GM21576 (cell line): Measurements from ENCODE around the gene INTS1.
"Not testable (repeated sequence)": the region's sequence is repeated elsewhere in the genome, so short reads cannot be mapped to it uniquely, and the experiment has no call there.

Experiments
- ATAC-seq: cut with Tn5 transposase; IDR thresholded peaks from one replicate; pipeline ENCODE4 v1.9.1; 2021; ENCODE audit warnings: mild to moderate bottlenecking, moderate library complexity; ENCODE audit not compliant: unreplicated experiment

INTS1 gene

DNA sequence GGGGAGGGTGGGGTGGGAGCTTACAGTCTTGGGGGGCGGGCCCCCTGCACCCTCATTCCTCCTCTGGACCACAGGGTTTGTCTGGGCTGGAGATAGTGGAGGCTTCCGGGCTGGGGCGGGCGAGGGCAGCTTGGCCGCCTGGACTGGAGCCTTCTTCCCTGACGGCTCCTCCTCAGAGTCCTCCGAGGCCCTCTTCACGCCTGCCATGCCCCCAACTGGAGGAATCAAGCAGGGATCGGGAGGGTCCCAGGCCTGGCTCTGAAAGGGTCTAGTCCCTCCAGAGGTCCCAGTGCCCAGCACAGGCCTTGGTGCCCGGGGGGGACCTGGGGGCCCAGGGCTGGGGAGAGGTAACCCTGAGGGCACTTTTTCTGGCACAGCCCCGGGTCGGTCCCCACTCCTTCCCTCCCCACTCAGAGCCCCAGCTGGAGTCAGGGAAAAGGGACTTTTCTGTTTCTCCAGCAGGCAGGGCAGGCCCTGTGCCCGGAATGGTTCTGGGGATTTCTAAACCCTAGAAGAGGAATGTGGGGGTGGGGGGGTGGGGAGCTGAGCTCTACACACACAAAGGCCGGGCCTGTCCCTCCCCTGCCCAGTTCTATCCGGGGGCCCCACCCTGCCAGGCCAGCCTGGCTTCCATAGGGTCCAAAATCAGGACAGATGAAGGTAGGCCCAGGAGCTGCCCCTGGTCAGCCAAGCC is 56.5 kb downstream of the INTS1 start:
- no peak for ATAC-seq

DNA sequence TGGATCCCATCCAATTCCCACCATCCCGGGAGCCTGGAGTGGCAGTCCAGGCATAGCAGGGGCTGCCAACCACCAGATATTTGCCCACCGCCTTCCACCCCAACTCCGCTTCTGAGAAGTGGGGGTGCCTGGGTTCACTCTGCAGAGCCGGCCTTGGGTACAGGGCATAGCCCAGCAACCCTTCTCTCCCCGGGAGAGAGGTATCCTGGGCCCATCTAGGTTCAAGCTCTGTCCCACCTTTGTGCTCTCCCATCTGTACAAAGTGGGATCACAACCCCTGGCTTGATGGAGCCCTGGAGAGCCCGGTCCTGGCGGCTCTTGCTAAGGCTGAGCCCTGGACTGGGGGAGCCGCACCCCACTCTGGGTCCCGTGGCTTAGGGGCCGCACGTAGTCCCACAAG is 57.1 kb downstream of the INTS1 start:
- ATAC-seq = no peak

DNA sequence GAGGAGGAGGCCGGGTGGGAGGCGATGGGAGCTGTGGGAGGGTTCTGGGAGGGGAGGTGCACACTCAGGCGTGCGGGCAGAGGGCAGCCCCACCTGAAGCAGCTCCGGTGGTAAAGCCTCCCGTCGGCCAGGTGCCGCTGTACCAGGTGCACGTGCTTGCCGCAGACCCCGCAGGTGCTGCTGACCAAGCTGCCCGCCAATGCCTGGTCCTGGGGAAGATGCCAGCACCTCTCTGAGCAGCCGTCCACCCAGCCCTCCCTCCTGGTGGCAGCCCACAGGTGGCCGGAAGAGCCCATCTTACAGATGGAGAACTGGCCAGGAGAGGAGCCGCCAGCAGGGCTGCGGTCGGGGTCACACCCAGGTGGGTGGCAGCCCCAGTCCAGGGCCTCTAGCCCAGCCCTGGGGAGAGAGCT is 57.6 kb downstream of the INTS1 start:
- no peak for ATAC-seq

DNA sequence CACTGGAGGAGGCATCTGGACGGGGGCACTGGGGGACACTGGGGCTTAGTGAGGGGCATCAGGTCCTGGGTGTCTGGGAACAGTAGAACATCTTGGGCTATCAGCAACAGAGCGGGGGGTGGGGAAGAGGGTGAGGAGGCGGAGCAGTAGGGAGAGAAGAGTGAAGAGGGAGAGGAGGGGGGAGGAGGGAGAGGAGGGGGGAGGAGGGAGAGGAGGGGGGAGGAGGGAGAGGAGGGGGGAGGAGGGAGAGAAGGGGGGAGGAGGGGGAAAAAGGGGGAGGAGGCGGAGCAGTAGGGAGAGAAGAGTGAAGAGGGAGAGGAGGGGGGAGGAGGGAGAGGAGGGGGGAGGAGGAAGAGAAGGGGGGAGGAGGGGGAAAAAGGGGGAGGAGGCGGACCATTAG is 58.2 kb downstream of the INTS1 start:
- not testable (repeated sequence) for ATAC-seq

DNA sequence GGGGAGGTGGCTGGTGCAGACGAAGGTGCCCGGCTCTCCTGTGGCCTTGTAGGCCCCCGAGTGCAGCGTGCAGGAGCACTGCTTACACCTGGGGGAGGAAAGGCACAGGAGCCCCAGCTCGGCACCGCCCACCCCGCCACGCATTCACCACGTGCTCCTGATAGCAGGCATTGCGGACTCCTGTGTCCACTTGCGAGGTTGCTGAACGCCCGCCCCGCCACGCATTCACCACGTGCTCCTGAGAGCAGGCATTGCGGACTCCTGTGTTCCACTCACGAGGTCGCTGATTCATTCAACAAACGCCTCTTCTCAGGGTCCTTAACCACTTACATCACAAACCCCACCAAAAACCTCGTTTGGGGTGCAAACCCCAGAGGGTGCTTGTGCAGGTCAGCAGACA is 58.8 kb downstream of the INTS1 start:
- ATAC-seq = no peak

DNA sequence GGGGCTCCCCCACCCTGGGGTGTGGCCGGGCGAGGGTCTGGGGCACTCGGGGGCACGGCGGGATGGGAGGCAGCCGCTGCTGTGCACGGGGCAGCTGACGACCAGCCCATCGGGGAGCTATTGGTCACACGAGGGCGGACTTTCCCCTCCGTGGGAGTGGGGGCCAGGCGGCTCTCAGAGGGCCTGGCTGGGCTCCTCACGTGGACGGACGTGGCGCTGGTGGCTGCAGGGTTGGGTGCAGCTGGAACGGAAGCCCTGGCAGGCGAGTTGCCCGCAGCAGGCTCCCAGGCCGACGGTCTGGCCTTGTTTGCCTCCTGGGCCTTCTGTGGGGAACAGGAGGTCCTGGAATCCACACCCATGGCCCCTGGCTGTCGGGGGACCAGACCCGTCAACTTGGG is 59.3 kb downstream of the INTS1 start:
- ATAC-seq = no peak

DNA sequence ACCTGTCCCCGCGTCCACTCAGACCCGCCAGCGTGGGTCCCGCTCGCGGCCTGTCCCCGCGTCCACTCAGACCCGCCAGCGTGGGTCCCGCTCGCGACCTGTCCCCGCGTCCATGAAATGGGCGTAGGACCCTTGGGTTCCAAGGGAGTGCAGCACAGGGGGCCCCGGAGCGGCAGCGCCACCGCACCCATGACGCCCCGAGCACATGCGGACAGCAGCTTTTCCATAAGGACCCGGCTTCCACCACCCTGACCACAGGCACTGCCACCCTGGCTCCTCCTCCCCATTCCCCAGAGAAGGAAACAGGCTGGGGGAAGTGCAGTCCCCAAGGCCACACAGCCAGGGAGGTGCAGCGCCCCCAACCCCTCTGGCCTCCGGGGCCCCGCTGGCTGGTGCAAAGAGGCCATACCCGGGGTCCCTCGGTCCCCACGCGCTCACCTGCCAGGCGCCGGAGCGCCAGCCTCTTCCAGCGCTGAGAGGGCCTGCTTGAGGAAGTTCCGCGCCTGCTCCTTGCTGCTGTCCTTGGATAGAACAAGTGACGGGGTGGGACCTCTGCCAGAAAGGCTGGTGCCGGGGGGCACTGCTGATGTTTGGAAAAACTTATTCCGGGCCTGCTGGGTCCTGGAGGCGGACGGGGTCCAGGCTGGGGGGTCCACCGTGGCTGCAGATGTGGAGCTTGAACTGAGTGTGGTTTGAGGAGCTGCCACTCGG is 59.8 kb downstream of the INTS1 start:
- no peak for ATAC-seq

DNA sequence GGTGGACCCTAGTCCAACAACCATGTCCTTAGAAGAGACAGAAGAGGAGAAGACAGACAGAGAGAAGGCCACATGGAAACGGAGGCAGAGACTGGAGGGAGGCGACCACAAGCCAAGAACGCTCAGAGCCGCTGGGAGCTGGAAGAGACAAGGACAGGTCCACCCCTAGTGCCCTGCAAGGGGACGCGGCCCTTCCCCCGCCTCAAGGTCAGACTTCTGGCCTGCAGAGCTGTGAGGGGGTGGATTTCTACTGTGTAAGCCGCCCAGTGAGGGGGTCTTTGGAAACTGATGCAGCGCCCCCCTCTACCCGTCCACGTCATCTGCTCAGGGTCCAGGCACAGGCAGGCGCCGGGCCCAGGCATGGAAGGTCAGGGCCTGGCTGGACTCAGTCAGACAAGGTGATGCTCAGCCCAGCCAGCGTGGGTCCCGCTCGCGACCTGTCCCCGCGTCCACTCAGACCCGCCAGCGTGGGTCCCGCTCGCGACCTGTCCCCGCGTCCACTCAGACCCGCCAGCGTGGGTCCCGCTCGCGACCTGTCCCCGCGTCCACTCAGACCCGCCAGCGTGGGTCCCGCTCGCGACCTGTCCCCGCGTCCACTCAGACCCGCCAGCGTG is 60.5 kb downstream of the INTS1 start:
- not testable (repeated sequence) for ATAC-seq

DNA sequence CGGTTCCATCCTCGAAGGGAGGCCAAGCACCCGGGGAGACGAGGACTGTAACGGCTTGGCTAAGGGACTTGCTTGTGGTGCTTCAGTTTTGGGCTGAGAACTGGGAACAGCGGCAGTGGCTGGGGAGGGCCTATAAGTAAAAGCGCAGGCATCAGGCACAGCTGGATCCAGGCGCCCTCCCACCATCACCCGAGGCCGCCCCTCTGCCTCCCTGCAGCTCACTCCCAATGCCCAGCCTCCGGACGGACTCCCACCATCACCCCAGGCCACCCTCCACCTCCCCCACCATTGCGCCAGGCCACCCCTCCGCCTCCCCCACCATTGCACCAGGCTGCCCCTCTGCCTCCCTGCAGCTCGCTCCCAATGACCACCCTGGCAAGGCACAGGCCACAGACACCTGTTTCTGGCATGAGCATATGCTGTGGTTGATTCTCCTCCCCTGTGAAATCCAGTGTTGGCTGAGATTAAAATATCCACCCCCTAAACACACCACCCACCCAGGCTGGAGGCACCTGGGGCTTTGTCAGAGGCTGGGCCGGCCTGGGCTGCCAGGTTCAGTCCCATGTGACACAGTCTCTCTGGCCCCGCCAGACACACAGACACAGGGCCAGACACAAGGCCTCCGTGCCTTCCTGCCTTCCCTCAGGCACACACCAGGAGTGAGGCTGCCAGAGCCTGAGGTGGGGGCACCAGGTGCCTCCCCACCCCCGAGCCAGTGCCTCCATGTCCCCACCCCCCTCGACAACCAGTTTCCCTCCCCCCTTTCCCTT is 61.6 kb downstream of the INTS1 start:
- ATAC-seq = no peak

DNA sequence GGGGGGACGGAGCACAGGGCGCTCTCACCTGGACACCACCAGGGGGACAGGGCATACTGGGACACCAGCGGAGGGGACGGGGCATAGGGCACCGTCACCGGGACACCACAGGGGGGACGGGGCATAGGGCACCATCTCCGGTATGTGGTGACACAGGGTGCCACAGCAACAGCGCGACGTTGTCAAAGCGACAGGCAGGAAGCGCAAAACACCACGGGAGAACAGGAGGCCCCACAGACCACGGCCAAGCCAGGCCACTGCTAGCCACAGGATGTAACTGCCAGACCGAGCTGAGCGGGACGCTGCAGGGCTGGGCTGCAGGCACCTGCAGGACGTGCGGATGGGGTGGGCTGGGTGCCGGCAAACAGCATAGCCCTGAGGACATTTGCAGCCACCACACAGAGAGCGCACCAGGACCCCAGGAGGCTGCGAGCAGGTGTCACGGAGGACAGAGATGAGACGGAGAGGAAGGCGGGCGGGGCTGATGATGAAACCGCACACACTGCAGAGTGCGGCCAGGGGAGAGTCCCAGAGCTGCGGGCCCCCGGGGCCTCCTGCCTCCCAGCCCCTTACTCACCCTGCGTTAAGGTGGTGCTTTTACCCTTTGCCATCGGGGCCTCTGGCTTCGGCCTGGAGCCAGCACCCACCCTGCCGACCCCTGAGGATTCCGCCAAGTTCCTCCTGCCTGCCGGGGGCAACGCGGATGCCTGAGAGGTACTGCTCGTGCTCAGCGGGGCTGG is 62.4 kb downstream of the INTS1 start:
- no peak for ATAC-seq

DNA sequence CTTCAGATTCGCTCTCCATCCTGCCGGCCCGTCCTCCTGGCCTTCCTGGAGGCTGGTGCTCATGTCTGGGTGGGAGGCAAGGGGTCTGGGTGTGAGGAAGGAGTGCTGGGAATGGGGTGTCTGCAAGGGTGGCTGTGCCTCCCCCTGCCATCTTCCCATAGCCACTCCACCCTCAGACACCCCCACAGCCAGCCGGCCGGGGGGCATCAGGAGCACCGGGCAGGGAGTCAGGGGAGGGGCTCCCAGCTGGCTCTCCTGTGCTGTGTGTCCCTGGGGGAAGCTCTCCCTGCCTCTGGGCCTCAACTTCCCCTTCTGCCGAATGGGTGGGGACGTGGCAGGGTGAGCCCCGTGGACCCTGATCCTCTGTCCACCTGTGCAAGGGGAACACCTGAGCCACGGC is 63.6 kb downstream of the INTS1 start:
- ATAC-seq = no peak

DNA sequence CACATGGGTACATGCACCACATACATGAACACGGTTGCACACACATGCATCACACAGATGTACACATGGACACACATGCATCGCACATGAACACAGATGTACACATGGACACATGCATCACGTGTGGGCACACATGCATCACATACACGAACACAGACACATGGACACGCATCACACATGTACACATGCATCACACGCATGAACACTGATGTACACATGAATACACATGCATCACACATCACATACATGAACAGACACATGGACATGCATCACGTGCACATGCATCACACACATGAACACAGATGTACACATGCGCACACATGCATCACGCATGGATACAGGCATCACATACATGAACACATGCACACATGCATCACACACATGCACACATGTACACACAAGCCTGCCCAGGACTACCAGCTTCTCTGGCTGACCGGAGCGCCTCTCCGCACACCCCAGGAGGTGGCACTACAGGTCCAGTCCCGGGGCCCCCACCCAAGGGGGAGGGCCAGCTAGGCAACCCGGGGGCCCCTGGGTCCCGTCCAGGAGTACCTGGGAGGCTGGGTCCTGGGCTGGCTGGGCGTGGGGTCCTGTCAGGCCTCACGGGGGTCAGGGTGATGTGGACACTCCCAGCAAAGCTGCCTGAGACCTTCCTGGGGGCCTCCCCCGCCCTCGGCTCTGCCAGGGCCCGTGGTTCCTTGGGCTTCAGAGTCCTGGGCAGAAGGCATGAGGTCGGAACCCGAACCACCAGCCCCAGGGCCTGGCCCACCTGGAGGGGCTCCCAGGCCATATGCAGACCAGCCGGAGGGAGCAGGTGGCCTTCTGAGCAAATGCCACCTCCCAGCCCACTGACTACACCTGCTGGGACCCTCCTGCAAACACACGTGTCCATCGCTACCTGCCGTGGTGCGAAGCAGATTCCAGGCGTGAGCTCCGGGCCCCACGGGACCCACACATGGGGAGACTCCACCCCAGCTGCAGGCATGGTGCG is 64.5 kb downstream of the INTS1 start:
- ATAC-seq = no peak

DNA sequence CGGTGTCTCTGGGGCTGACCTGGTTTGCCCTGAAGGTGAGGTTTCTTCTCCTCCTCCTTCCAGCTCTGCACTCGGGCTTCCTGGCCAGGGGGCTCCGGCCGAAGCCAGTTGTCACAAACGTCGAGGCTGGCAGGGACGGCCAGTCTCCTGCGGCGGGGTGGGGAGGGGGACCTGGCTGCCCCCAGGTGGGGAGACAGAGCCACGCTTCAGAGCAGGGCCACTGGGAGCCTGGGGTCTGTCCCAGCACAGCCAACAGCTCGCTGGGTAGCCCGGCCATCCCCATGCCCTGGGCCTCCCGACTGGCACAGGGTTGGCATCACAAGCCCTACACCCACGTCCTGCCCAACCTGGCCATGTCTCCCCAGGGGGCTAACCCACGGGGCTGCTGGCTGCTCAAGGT is 65.4 kb downstream of the INTS1 start:
- ATAC-seq = no peak

DNA sequence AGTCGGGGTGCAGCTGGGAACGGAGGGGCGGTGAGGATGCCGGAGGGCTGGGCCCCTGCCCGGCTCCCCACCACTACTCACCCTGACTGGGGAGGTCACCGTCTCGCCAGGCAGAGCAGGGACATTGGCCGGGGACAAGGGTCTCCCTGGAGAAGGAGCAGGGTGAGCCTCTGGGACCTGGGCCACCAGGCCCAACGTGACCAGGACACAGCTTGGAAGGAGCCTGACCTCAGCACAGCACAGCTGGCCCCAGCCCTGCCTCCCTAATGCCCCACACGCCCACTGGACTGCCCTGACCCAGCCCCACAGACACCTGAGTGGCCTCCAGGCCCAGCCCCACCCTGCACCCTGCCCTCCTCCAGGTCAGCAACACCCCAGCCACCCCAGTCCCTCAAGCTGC is 66.0 kb downstream of the INTS1 start:
- ATAC-seq = no peak

DNA sequence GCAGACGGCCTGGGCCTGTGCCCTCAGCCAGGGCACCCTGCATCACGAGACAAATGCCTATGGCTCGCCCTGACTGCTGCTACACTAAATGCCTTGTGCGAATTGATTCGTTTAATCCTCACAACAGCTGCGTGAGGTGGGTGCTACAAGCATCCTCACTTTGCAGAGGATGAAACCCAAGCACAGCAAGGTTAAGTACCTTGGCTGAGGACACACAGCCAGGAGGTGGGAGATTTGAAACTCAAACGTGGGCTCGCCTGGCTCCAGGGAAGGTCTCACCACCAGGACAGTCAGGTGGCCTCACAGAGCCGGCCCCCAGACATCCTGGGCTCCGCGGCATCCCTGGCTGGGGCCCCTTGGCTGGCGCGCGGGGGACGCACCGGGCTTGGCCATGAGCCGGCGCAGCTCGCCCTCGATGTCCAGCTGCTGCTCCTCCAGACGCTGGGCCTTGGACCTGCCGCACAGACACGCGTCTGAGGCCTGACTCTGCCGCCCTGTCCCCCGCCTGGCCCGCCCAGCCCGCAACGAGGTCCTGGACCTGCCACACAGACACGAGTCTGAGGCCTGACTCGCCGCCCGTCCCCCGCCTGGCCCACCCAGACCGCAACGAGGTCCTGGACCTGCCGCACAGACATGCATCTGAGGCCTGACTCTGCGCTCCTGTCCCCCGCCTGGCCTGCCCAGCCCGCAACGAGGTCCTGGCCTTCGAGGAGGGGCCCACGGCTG is 66.9 kb downstream of the INTS1 start:
- ATAC-seq = no peak

DNA sequence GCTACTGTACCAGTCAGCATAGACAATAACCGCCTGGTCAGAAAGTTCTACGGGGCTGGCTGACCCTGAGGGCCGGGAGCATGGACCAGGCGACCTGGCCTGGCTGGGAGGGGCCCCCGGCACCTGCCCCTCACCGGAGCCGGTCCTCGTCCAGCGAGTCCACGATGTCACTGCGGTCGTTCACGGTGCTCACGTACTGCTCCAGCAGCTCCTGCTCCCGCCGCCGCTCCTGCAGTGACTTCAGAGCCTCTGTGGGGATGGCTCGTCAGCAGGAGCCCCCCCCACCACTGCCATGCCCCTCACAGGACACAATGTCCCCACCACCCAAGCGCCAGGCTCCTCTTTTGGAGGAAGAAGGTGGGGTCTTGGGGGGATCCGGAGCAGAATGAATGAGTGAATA is 67.6 kb downstream of the INTS1 start:
- ATAC-seq = no peak

DNA sequence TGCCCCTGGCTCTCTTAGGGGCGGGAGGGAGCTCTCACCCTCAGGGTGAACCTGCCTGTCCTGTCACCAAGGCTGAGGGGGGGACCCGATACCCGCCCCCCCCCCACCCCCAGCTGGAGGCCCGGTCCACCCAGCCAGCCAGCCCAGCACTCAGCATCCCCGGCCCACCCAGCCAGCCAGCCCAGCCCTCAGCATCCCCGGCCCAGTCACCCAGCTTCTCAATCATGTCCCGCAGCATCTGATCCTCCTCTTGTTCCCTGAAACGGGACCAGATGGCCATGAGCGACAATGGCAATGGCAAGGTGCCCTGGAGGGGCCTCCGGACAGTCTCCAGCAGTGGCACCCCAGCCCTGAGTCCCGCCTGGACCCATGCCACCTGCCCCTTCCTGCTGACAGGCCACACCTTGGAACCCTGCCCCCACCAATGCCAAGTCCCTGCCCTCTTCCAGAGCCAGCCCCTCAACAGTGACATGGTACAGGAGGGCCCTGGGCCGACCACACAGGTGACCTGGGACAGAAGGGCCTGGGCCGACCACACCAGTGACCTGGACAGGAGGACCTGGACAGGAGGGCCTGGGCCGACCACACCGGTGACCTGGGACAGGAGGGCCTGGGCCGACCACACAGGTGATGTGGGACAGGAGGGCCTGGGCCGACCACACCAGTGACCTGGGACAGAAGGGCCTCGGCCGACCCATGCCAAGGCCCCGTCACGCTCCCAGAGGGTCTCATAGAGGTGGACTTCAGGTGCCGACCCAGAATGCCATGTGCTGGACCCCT is 69.1 kb downstream of the INTS1 start:
- no peak for ATAC-seq

DNA sequence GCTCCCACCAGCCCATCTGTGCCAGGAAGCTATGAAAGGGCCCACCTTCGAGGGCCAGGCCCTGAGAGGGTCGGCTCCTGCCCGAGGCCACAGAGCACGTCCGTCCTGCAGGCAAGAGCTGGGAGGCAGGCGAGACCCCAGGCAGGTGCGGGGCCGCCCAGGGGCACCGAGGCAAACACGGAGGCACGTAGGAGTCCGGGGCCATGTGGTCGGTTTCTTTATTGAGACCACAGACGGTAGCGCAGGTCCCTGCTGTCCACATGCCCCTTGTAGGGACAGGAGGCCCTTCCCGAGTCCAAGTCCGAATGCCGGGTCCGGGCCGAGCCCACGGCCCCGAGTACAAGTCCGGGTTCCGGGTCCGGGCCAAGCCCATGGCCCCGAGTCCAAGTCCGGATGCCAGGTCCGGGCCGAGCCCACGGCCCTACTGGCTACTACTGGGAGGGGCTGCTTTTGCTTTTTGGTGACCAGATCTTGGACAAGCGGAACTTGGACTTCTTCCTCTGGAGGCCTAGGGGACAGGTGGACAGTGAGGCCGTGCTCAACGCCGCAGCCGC is 69.9 kb downstream of the INTS1 start:
- ATAC-seq = no peak
